Measurements from ENCODE around the gene TAMALIN.
"Not testable (repeated sequence)": the region's sequence is repeated elsewhere in the genome, so short reads cannot be mapped to it uniquely, and the experiment has no call there.

TAMALIN gene

GRCh38 chr12:52006726-52007157, at the start of gene TAMALIN:
TAMALIN (plus strand) TSS chr12:52006946; CDS start chr12:52007020, 74 bp downstream.
- no peak for DNase-seq

GRCh38 chr12:51958542-51958941, 48.2 kb upstream of the TAMALIN start:
- DNase-seq = no peak

DNA sequence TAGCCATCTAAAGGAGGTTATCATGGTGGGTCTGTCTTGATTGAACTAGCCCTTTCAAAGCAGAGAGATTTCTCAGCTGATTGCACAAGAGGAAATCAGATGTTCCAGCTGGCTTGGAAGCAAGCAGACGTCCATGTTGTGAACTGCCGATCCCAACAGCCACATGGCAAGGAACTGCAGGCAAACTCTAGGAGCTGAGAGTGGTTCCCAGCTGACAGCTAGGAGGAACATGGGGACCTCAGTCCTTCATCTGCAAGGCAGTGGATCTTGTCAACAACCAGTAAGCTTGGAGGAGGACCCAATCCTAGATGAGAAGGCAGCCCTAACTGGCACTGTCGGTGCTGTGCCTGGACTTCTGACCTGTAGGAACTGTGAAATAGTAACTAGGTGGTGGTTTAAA, 47.5 kb upstream of the TAMALIN start:
- DNase-seq = no peak

DNA sequence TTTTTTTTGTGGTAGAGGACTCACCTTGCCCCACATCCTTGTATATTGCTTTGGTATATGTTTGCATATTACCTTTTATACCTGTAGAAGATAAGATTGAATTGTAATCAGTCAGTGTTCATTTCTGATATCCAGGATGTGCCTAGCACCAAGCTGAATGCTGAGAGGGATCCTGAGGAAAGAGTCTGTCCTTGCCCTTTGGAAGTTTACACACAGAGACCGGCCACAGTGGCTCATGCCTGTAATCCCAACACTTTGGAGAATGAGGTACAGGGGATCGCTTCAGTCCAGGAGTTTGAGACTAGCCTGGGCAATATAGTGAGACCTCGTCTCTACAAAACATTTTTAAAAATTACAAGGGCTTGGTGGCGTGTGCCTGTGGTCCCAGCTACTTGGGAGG, 46.8 kb upstream of the TAMALIN start:
- DNase-seq = no peak

DNA sequence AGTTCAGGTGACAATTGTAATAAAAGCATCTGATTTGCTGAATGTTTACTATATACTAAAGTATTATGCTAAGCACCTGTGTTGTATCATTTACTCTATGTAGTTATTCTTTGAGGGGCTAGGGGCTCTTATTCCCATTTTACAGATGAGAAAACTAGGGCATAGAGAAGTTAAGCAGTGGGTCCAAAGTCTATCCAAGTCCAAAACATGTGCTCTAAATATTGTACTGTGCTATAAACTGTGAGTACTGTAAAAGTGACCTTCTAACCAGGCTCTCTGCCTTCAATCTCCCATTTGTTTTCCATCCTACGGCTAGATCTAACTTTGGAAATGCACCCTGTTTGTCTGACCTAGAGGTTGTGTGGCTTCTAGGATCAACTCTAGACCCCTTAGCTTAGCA, 46.3 kb upstream of the TAMALIN start:
- DNase-seq = no peak

DNA sequence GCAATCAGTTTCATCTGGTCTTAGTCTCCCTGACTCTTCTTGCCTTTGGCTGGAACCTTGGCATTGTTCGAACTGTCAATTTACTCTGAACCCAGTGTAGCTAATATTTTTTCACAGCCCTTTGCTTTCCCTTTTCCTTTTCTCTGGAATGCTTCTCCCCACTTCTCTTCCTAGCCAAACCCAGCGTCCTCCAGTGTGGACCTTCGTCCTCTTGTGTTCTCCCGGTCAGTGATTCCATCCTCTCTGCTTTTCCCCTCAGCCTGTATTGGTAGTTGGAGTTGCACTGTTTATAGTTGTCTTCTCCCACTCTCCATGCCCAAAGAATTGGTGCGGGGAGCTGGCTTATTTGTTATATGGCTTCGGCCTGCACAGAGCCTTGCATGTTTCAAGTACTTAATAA, 45.9 kb upstream of the TAMALIN start:
- DNase-seq = no peak

- DNase-seq = no peak
These were observed 44.9 kb upstream of the TAMALIN start for GRCh38 chr12:51961834-51962233.

- no peak for DNase-seq
These were observed 44.0 kb upstream of the TAMALIN start for GRCh38 chr12:51962737-51963136.

DNA sequence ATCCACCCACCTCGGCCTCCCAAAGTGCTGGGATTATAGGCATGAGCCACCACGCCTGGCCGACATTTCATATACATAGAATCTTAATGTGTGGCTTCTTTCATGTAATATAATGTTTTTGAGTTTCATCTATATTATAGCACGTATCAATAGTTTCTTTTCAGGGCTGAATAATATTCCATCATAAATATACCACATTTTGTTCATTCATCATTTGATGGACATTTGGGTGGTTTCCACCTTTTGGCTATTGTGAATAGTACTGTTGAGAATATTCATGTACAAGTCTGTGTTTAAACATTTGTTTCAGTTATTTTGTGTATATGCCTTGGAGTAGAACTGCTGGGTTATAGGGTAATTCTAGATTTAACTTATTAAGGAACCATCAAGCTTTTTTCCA, 43.3 kb upstream of the TAMALIN start:
- no peak for DNase-seq

DNA sequence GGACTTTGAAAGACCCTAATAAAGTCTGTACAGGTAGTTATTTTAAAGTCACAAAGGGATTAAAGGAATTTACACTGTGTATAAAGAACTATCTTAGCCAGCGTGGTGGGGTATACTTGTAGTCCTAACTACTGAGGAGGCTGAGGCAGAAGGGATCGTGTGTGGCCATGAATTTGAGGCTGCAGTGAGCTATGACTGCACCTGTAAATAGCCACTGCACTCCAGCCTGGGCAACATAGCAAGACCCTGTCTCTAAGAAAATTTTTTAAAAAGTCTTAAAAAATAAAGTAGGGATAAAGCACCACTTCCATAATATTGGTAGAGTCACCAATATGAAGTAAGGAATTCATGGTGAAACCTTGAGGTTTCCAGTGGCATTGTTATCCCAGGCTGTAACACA, 37.1 kb upstream of the TAMALIN start:
- no peak for DNase-seq

GRCh38 chr12:51970904-51971646, 35.7 kb upstream of the TAMALIN start:
- no peak for DNase-seq

DNA sequence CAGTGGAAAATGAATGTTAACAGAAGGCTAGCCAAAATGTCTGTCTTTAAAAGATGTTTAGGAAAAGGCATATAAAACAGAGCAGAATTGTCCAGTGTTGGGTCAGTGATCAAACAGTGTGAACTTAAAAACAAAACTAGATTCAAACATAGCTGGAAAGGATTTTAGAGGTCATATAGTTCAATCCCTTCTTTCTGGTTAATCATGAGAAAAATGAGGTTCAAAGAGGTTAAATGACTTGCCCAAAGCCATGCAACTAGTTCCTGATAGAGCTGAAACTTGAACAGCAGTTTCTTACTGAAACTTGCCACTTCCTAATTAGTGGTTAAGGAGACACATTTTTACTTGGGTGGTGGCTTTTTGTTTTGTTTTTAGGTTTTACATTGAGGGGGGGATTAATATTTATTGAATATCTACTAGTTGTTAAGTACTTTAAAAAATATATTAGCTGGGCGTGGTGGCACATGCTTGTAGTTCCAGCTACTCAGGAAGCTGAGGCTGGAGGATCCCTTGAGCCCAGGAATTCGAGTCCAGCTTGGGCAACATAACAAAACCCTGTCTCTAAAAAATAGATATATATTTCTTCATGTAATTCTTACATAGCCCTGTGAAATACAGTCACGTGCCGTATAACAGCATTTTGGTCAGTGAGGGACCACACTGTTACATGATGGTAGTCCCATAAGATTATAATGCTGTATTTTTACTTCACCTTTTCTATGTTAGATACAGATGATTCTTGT, 34.9 kb upstream of the TAMALIN start:
- no peak for DNase-seq

GRCh38 chr12:51972422-51972812, 34.3 kb upstream of the TAMALIN start:
- no peak for DNase-seq

- DNase-seq = no peak
These were observed 33.9 kb upstream of the TAMALIN start for GRCh38 chr12:51972849-51973273.

DNA sequence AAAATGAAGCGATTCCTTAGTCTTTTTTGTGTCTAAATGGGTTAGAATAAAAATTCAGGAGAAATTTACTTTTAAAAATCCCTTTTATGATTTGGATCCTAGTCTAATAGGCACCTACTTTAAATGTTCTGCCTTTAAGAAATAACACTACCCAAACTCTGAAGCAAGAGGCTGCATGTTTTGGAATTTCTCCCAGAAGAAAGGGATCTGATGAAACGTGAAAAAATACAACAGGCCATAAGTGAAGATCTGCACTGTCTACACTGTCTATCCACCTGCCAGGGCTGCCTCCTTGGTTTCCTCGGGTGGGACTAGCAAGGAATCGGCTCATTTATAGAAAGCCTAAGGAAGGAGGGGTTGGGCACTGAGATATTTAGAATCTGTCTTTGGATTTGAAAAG, 33.2 kb upstream of the TAMALIN start:
- DNase-seq = no peak

GRCh38 chr12:51974646-51975045, 32.1 kb upstream of the TAMALIN start:
- no peak for DNase-seq

DNA sequence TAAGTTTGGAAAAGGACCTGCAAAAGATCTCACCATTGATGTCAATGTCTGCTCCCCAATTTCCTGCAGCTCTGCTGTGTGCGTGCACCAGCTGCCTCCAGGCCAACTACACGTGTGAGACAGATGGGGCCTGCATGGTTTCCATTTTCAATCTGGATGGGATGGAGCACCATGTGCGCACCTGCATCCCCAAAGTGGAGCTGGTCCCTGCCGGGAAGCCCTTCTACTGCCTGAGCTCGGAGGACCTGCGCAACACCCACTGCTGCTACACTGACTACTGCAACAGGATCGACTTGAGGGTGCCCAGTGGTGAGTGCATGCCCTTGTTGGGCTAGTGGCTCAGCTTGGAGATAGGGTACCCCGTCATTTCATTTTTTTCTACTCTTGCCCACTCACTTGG, 31.6 kb upstream of the TAMALIN start:
- no peak for DNase-seq

DNA sequence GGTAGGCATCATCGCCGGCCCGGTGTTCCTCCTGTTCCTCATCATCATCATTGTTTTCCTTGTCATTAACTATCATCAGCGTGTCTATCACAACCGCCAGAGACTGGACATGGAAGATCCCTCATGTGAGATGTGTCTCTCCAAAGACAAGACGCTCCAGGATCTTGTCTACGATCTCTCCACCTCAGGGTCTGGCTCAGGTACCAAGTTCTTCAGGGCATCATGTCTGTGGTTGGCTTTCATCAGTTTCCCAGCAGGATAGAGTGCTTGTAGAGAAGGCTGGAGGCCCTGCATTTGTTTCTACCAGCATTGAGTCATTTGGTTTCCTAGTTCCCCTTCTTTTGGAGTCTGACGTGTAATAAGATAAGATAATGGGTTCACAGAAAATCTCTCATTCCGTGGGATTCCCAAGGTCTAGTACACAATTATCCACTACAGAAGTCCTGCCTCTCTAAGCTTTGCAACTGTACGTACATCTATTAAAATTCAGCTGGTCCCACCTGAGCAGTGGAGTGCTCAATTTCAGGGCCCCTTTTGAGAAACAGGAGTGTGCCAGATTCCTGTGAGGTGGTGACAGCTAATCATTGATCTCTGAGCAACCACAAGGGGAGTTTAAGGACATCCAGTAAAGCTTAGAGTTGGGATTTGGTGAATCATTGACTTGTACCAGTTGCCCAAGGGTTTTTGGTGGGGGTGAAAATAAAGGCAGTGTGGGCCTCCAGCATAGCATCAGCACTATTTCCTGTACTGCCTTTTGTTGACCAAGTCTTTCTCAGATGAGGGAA, 30.2 kb upstream of the TAMALIN start:
- DNase-seq = no peak

DNA sequence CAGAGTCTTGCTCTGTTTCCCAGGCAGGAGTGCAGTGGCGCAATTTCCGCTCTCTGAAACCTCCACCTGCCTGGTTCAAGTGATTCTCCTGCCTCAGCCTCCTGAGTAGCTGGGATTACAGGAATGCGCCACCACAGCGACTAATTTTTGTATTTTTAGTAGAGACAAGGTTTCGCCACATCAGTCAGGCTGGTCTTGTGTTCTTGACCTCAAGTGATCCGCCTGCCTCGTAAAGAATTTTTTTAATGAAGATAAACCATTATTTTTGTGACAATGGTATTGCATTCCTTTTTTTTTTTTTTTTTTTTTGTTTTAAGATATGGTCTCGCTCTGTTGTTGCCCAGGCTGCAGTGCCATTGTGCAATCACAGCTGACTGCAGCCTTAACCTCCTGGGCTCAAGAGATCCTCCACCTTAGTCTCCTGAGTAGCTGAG, 29.4 kb upstream of the TAMALIN start:
- DNase-seq = no peak

- DNase-seq = not testable (repeated sequence)
These were observed 27.4 kb upstream of the TAMALIN start for GRCh38 chr12:51979306-51979705.

GRCh38 chr12:51980051-51980808, 26.5 kb upstream of the TAMALIN start:
- peak; percentile 21 for DNase-seq

DNA sequence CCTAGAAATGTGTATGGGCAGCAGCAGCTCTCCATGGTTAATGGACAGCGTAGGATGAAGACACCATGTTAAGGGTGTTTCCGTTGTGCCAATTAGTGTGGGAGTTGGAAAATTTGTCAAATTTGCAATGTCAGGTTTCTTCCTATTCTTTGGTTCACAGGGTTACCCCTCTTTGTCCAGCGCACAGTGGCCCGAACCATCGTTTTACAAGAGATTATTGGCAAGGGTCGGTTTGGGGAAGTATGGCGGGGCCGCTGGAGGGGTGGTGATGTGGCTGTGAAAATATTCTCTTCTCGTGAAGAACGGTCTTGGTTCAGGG, 26.0 kb upstream of the TAMALIN start:
- DNase-seq = no peak

DNA sequence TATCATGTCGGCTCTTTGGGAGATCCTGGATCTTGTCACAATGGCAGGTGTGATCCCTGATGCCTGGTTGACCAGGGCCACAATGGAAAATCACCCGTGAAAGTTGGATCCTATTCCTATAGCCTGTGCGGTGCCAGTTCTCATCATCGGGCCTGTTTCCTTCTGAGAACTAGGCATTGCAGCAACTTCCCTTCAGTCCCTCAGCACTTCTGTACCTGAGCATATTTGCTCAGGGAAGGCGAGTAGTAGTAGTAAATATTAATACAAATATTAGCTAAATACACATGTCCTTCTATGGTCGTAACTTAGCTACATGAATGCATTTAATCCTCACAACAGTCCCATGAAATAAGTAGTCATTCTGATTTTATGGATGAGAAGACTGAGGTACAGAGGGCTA, 22.1 kb upstream of the TAMALIN start:
- no peak for DNase-seq
